Upper lobe of left lung (tissue), 4 donors: ENCODE measurements around the gene SLC25A11.

ENCODE experiments used
- CTCF ChIP-seq, 6 experiments: fragments of 450-650 bp in 4 of 6; fragments of 200-600 bp in 2 of 6; sonication (generic) in 2 of 6; IDR thresholded peaks; one replicate each; pipeline ENCODE4 v1.5.1; 2016 to 2019; ENCODE audit warnings: antibody characterized with exemption in 6 of 6
- EP300 ChIP-seq, 4 donors: sonication (generic); formaldehyde crosslinking; IDR thresholded peaks; one replicate each; pipeline ENCODE4 v1.5.1; 2017; ENCODE audit warnings: antibody characterized with exemption in 4 of 4, control low read depth in 2 of 4
- POLR2A ChIP-seq, 4 donors: fragments of 450-650 bp; IDR thresholded peaks; one replicate each; pipeline ENCODE4 v1.5.1; 2016 to 2017; ENCODE audit warnings: antibody characterized with exemption in 4 of 4, mild to moderate bottlenecking in 2 of 4
- POLR2AphosphoS5 ChIP-seq, 2 donors: sonication (generic); formaldehyde crosslinking; IDR thresholded peaks; one replicate each; pipeline ENCODE4 v1.5.1; 2017; ENCODE audit warnings: antibody characterized with exemption in 2 of 2

- TF ChIP-seq CTCF (IDR thresholded peaks at IDR 0.05) = no peak
- TF ChIP-seq POLR2AphosphoS5 (IDR thresholded peaks at IDR 0.05) = no peak
- TF ChIP-seq POLR2A (IDR thresholded peaks at IDR 0.05) = no peak
- no peak for TF ChIP-seq EP300 (IDR thresholded peaks at IDR 0.05)
Observed at GRCh38 chr17:4945944-4946280, 6.1 kb upstream of the SLC25A11 start.
